Activated naive CD4-positive, alpha-beta T cell treated with Interleukin-2 at 50 U/mL for 16 hours (primary cell): Measurements from ENCODE around the gene SNX5.

ENCODE experiments used
- DNase-seq: peaks from one replicate; pipeline ENCODE4 v3.0.0-alpha.2; 2020

Gene SNX5

DNA sequence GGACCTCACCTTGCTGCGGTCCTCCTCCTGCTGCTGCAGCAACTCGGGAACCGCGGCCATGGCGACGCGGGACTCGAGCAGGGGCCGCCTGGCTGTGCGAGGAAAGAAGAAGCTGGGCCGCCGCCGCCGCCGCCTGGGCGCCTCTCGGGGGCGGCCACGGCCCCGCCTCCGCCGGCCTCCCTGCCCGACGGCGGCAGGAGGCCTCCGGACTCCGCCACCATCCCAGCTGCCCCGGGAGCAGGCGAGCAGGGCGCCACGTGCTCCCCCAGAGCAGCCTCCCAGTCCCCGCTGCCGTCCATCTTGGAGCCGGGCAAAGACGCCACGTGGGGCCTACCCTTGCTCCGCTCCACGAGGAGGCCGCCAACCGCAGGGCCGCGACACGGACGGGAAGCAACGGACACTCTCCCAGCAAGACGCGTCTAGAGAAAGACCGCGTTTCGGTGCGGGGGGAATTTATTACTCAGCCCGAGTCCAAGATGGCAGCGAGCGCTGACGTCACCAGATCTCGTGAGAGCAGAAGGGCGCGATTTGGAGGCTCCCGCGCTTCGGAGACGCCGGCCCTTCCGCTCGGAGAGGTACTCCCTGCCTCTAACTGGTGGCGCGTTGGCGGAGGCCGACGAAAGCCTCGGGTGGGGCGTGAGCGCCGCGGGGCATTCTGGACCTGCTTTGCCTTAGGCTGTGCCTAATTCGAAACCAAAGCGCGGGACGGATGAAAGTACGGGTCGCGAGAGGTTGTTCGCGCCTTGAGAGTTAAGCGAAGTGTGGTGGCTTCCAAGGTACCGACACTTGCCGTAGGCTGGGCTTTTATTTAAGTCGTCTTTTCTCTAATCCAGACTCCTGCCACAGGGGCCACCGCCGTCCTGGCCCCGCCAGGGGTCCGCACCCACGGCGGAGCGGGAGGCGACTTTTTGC, at the start of gene SNX5, which contains the start of gene MGME1:
TSS of gene SNX5 (minus strand) at position 429 of the 912 bp plus-strand sequence. CDS start at position 60, 369 bp downstream.
TSS of gene MGME1 (plus strand) at position 653 of the 912 bp plus-strand sequence. CDS start 842 bp downstream, outside the sequence.
- peak; percentile 100 for DNase-seq

GRCh38 chr20:18018100-18018499, 49.5 kb upstream of the SNX5 start:
- DNase-seq, result no peak

GRCh38 chr20:18016772-18017171, 48.2 kb upstream of the SNX5 start:
- no peak for DNase-seq

DNA sequence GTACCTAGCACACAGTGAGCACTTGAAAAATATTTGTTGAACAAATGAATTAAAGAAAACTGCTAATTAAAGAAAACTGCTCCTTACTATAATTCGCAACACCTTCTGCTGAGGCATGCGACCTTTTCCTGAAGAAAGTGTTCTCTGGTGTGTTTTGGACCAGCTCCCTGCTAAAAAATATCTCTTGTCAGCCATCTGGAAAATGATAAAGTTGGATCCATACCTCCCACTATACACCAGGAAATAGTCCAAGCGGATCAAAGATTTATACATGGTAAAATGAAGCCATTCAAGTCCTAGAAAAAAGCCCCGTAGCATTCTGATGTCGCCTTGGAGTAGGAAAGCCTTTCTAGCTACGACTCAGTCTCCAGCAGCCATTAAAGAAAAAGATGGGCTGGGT, 45.8 kb upstream of the SNX5 start:
- no peak for DNase-seq

DNA sequence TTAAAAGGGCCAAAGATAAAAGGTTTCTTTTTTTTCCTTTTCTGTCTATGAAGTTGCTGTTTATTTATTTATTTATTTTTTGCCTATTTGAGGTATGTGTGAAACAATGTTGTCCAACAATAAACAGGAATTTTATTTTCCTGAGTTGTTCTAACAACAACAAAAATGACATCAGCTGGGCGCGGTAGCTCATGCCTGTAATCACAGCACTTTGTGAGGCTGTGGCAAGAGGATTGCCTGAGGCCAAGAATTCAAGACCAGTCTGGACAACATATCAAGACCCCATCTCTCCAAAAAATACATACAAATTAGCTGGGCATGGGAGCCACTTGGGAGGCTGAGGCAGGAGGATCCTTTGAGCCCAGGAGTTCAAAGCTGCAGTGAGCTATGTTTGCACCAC, 44.3 kb upstream of the SNX5 start:
- no peak for DNase-seq

DNA sequence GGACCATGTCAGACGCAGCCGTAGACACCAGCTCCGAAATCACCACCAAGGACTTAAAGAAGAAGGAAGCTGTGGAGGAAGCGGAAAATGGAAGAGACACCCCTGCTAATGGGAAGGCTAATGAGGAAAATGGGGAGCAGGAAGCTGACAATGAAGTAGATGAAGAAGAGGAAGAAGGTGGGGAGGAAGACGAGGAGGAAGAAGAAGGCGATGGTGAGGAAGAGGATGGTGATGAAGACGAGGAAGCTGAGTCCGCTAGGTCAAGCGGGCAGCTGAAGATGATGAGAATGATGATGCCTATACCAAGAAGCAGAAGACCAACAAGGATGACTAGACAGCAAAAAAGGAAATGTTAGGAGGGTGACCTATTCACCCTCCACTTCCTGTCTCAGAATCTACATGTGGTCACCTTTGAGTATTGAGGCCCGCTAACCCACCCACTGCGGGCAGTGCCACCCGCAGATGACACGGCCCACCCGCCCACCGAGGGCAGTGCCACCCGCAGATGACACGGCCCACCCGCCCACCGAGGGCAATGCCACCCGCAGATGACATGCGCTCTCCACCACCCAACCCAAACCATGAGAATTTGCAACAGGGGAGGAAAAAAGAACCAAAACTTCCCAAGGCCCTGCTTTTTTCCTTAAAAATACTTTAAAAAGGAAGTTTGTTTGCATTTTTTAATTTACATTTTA, 43.5 kb upstream of the SNX5 start:
- DNase-seq, result no peak

DNA sequence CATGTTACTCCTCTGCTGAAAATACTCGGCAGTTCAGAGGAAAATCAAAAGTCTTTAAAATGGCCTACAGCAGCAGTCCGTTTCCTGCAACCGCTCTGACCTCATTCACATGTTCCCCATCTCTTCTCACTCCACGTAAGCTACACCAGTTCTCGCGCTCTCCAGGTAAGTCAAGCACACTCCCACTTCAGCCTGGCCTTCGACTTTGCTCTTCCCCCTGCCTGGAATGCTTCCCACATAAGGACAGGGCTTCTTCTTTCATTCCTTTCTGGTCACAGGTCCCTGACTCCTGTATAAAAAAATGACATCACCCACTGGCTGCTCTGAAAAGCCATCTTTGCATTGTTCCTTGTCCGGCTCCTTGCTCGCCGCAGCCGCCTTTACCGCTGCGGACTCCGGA, 42.9 kb upstream of the SNX5 start:
- no peak for DNase-seq

DNA sequence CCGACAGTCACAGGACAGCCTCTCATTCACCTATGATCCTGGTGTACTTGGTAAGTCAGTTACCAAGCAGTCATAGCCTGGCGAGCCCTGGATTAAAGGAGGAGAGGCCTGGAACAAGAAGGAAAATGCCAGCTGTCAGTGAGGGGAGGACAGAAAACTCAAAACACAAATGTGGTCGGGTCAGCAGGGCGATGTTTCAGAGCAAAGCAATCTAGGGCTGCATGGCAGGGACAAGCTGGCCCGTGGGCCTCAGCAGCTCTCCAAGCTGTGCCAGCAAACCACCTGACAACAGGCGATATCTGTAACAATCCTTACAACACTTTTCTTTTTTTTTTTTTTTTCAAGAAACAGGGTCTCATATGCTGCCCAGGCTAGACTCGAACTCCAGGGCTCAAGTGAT, 40.5 kb upstream of the SNX5 start:
- DNase-seq, result no peak

DNA sequence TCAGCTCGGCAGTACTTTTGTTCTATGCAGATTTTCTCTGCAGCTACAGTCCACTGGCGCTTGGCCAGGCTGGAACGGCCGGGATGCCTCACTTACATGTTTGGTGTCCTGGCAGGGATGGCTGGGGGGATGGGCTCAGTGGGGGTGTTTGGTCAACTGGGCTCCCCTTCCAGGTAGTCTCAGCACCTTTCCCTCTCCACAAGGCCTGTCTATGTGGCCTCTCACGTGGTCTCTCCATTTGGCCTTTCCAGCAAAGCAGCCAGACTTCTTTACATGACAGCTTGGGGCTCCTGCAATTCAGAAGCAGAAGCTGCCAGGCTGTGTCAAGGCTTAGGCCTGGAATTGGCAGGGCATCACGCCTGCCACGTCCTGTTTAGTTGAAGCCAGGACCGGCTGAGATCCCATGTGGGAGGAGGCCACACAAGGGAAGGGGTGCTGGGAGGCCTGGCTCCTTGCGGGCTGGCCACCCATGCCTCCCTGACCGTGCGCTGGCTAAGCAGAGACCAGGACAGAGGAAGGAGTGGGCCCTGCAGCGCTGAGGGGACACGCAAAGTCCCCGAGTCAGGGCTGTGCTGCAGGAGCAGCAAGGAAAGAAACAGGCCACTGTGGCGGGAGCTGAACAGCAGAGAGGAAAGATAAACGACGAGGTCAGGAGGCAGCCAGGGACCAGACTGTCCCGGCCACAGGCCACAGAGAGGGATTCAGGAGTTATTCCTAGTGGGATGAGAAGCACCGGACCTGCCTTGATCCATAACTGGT, 39.1 kb upstream of the SNX5 start:
- no peak for DNase-seq

- DNase-seq, result no peak
These were observed 38.1 kb upstream of the SNX5 start for GRCh38 chr20:18006684-18007083.

DNA sequence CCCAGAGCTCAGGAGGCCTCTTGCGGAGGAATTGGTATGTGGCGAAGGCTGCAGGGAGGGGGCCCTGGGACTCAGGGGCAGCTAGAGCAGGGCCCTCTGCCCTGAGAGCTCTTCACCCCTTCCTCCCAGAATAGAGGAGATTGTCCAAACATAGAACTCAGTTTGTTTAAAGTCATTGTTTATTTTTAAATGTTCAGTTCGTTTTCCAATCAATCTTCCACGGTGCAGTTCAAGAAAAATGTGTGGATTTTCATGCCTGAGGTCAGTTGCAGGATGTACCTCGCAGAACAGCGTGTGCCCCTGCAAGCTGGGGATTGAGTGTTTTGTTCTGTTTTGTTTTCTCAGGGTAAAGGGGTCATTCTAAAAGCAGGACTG, 37.4 kb upstream of the SNX5 start:
- no peak for DNase-seq

GRCh38 chr20:18005170-18005989, 36.8 kb upstream of the SNX5 start:
- no peak for DNase-seq

GRCh38 chr20:18004384-18005031, 35.9 kb upstream of the SNX5 start:
- no peak for DNase-seq

- no peak for DNase-seq
These were observed 35.3 kb upstream of the SNX5 start for GRCh38 chr20:18003897-18004296.

DNA sequence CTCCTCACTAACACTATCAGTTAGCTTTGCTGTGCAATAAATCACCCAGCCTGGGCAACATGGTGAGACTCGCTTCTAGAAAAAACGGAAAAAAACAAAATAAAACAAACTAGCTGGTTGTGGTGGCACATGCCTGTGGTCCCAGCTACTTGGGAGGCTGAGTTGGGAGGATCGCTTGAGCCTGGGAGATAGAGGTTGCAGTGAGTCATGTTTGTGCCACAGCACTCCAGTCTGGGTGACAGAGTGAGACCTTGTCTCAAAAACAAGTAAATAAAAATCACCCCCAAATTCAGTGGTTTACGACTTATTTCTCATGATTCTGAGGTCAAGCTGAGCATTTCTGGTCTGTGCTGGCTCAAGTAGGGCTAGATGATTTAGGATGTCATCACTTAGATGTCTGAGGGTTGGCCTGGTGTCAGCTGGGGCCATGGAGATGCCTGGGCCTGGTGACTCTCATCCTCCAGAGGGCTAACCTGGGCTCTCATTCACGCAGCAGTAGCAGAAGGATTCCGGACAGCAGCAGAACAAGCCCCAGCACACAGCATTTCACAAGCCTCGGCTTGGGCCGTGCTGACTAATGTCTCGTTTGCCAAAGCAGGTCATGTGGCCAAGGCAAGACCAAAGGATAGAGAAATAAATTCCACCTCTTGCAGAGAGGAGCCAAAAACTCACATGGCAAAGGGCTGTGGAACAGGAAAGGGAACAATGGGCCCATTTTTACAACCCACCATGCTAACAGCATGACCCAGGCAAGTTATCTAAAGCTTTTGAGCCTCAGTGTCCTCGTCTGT, 32.7 kb upstream of the SNX5 start:
- no peak for DNase-seq

DNA sequence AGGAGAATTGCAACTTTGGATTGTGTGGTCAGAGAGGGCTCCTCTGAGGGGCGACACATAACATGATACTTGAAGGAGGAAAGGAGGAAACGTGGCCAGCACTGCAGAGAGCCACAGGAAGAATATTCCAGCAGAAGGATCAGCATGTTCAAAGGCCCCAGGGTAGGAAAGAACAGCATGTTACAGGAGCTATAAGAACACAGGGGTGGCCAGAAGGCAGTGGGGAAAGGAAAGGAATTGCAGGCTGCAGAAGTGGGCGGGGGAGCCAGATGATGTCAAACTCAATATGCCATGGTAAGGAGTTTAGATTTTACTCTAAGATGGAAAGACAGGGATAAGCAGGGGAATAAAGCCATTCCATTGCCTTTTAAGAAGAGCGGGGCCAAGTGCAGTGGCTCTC, 31.0 kb upstream of the SNX5 start:
- no peak for DNase-seq

GRCh38 chr20:17998446-17998845, 29.9 kb upstream of the SNX5 start:
- no peak for DNase-seq

GRCh38 chr20:17995967-17996819, 27.6 kb upstream of the SNX5 start:
- DNase-seq, result peak; percentile 33

DNA sequence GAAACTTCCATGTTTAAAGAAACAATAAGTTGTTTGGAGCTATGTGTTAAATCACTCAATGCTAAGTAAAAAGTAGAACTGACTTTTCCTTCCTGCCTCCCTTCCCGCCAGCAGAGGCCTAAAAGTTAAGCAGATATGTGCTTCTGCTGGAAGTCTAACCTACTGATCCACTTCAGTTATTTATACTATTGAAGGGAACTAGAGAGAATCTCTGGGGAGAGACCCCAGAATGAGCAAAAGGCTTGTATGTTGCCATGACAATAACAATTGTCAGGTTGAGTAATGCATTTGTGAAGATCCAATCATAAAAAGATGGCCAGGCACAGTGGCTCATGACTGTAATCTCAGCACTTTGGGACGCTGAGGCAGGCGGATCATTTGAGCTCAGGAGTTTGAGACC, 25.0 kb upstream of the SNX5 start:
- no peak for DNase-seq
